Medulla oblongata (tissue), 1 donor: ENCODE data around the gene PLS1.
"Not testable (repeated sequence)": the region's sequence is repeated elsewhere in the genome, so short reads cannot be mapped to it uniquely, and the experiment has no call there.

Source experiments
- DNase-seq: peaks from one replicate; pipeline ENCODE4 v3.0.0-alpha.2; 2015; ENCODE audit errors: extremely low spot score

Gene PLS1

GRCh38 chr3:142596726-142597088 is 514 bp downstream of the PLS1 start:
- no peak for DNase-seq

DNA sequence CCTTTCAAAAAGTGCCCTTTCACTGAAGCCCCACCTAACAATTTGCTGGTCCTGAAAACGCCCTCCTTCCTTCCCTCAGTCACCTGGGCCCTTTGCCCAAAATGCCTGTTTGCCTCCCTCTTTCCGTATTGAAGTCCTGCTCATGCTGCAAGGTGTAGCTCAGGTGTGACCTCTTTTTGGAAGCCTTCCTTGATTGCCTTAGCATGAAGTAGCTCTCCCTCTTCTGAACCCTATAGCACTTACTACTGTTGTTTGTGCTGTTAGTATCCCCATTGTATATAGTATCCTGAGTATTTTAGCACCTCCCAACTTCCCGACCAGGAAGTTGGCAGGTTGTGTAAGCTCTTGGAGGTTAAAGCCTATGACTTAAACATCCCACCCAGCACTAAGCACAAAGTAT is 1.7 kb downstream of the PLS1 start:
- no peak for DNase-seq

DNA sequence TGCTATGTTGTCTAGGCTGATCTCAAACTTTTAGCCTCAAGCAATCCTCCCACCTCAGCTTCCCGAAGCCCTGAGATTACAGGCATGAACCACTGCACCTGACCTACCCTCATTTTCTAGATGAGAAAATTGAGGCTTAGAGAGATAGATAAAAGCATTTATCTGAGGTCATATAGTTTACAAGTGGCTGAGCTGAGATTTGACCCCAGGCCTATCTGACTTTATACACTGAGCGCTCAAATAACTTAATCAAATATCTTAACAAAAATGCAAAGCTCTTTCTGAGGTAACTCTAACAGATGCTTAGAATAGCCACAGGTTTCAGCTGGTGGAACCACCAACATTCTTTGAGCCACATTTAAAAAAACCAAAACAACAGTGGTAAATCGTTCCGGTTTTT is 5.5 kb downstream of the PLS1 start:
- DNase-seq, result no peak

DNA sequence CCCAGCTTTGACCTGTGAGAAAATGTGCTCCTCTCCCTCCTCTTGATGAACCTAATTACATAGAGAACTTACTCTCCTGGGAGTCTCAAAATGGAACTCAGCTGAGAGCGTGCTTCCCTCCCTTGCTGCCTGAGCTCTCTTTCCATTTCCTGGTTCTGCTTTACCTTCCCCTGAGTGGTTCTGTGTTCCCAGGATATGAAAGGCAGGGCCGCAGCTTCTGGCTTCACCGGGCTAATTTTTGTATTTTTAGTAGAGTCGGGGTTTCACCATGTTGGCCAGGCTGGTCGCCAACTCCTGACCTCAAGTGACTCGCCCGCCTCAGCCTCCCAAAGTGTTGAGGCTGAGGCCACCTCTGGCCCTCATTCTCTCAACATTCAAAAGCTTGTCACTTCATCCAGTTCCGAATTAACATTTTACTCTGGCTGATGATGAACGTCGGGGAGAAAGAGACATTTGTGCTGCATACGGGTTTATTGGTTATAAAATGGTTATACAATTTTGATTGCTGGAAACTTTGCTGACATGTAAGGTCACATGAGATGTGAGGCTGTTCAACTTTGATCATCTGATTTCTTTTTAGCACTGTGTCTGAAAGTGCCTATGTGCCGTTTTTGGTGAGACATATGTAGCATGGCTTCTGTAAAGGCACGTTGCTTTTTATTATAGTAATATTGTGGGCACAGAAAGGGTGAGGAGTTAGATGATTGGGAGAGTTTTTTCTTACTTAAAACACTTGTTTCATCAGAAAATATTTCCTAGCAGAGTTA is 6.6 kb downstream of the PLS1 start:
- no peak for DNase-seq

DNA sequence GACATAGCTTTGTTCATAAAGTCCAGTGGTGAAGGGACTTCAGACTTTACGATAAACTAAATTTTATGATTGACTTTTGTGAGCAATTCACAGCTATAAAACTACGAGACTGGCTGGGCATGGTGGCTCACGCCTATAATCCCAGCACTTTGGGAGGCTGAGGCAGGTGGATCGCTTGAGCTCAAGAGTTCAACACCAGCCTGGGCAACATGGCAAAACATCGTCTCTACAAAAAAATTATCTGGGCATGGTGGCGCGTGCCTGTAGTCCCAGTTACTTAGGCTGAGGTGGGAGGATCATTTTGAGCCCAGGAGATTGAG is 7.2 kb downstream of the PLS1 start:
- not testable (repeated sequence) for DNase-seq

DNA sequence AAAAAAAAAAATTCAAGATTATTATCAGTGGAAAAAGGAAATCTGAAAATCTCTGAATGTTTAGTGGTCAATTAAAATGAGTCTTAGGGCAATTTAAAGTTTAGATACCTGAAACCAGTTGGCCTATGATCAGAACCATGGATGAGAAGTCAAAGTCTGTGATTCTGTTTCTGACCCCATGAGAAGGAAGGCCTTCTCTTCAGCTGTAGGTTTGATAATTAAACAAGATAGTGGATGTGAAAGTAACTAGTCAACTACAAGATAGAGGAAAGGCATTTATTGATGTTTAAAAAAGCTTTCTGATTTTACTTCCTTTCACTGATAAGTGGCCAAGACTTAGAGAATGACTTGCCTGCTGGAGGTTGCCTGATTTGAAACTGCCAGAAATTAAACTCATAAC is 8.7 kb downstream of the PLS1 start:
- no peak for DNase-seq

GRCh38 chr3:142608631-142609030 is 12.4 kb downstream of the PLS1 start:
- DNase-seq, result no peak

DNA sequence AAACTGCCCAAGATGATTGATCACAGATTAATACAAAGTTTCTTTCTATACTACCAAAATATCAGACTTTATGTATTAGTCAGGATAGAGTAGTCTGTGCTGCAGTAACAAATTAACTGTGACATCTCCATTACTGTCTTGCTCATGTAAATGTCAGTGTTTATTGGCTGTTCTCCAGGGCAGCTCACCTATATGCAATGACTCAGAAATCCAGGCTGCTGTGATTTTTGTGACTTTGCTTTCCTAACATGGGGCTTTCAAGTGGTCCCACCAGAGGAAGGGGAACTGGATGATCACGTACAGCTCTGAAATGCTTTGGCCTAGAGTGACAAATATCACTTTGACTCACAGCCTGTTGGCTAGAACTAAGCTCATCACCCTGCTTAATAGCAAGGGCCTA is 12.9 kb downstream of the PLS1 start:
- no peak for DNase-seq

DNA sequence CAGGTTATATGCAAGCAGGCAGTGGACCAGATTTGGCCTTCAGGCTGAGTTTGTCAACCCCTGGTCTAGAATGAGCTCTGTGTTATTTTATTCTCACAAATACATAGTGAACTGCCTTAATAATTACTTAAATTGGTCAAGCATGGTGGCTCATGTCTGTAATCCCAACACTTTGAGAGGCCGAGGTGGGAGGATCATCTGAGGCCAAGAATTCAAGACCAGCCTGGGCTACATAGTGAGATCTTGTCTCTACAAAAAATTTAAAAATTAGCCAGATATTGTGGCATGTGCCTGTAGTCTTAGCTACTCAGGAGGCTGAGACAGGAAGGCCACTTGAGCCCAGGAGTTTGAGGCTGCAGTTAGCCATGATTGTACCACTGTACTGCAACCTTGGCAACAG is 15.0 kb downstream of the PLS1 start:
- DNase-seq, result no peak

DNA sequence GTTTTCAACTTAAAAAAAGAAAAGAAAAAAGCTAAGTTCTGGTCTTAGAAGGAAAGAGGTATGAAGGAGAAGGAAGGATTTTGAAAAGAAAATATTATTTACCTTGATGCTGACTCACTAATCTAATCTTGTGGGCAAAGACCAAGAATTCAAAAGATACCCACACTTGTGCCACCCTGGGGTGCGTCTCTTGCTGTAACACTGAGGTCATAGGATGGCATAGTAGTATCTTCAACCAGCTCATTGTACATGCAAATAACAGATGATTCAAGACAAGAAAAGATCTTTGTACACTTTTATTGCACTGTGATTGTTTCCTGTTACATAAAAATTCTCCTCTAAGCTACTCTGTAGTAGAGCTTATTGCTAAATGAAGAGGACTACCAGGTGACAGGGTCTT is 17.3 kb downstream of the PLS1 start:
- DNase-seq, result no peak

GRCh38 chr3:142614059-142614626 is 17.9 kb downstream of the PLS1 start:
- DNase-seq, result no peak

DNA sequence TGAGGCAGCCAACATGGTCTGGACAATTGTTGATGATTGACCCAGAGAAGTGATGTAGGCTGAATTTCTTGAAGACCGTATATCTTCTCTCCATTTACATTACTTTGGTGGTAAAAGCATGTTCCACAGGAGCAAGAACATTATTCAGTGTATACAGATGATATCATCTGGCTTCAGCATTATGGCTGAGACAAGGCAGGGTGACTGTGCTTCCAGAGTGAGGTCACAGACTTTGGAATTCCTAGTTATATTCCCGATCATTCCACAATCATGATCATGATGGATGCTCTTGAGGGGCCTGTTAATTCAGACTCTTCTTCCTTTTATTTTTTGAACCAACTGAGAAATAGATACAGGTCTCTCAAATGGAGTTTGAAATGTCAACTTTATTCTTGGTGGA is 19.0 kb downstream of the PLS1 start:
- DNase-seq, result no peak

DNA sequence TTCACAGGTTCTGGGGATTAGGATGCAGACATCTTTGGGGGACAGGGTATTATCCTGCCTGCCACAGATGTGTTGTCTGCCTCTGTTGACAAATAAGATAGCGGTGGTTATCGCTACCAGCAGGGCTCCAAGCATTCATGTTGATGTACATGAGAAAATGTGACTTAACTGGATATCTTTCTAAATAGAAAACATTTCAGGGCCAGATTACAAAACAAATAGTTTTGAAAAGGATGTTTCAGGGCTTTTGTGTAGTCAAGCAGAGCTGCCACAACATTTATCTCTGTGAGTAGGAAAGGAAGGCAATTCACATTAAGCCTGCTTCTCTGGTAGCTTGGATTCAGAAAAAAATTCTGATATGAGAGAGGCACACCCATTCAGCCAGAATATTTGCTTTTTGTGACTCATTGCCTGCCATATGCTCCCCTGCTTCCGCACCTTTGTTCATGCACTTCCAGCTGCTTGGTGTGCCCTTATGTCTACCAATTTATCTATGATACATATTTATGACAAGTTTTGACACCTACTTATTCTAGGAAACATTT is 22.8 kb downstream of the PLS1 start:
- no peak for DNase-seq

- DNase-seq, result no peak
Measured at GRCh38 chr3:142622405-142622804, 26.2 kb downstream of the PLS1 start.

DNA sequence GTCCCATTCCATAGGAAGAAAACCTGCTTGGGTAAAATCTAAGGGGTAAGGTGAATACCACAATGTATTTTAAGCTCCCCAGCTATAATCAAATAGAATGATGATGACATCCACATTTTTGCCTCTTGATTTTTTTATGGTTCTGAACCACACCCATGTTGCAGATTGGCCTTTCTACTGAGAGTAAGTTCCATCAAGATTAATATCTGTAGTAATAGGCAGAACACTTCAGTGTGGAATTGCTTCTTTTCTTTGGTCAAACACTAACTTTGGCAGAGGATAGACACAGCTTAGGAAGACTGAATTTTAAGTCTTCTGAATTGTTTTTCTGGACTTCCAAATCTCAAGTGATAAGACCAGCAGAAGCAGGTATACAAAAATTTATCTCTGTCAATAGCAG is 27.0 kb downstream of the PLS1 start:
- DNase-seq, result no peak

- DNase-seq, result no peak
Measured at GRCh38 chr3:142624341-142625152, 28.4 kb downstream of the PLS1 start.

DNA sequence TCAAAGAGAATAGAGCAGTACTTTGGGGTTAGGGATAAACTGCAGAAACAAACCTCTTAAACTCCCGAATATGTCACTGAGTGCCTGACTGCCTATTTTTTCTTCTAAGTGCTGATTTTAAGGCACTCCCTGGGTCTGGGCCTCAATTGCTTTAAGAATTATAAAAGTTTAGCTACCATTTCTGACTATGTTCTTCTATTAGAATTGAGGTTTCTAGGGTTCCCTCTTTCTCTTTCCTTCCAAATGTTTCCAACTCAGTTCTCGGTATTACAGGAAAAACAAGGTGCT is 28.9 kb downstream of the PLS1 start:
- DNase-seq, result no peak

GRCh38 chr3:142626971-142627370 is 30.8 kb downstream of the PLS1 start:
- no peak for DNase-seq

- DNase-seq, result peak; percentile 66
Measured at GRCh38 chr3:142628801-142629200, 32.6 kb downstream of the PLS1 start.

DNA sequence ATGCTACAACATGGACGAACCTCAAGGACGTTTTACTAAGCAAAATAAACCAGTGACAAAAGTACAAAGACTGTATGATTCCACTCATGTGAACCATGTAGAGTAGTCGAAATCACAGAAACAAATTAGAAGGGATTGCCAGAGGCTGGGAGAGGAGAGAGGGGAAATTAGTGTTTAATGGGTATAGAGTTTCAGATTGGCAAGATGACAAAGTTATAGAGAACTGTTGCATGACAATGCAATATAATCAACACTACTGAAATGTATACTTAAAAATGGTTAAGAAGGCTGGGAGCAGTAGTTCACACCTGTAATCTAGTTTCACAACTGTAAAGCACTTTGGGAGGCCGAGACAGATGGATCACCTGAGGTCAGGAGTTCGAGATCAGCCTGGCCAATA is 36.9 kb downstream of the PLS1 start:
- no peak for DNase-seq

DNA sequence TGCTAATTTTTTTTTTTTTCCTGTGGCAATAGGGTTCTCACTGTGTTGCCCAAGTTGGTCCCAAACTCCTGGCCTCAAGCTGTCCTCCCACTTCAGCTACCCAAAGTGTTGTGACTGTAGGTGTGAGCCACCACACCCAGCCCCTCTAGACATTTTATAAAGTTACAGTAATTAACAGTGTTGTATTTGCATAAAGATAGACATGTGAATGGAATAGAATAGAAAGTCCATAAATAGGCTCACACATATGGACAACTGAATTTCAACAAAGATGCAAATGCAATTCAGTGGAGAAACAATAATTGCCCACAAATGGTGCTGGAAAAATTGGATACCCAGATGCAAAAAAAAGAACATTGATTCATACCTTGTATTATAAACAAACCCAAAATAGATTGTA is 39.9 kb downstream of the PLS1 start:
- DNase-seq, result no peak

DNA sequence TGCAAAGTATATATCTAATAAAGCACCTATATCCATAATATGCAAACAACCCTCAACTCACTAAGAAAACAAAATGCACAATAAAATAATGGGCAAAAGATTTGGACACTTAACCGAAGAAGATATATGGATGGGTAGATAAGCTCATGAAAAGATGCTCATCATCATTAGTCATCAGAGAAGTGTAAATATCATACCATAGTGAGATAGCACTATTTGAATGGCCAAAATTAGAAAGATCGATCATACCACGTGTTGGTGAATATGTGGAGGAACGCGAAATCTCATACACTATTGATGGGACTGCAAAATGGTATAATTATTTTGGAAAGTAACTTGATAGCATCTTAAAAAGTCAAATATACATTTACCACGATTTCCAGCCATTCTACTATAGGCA is 40.5 kb downstream of the PLS1 start:
- no peak for DNase-seq

GRCh38 chr3:142638291-142638690 is 42.1 kb downstream of the PLS1 start:
- DNase-seq, result no peak
